A549 (cell line): ENCODE data around the gene SMAD6.
"Not testable (repeated sequence)": the region's sequence is repeated elsewhere in the genome, so short reads cannot be mapped to it uniquely, and the experiment has no call there.

Source experiments
- CEBPB ChIP-seq, 2 experiments: fragments of >200 bp in 1 of 2; sonication (Bioruptor Twin) in 1 of 2; formaldehyde crosslinking in 1 of 2; IDR thresholded peaks; 2 replicates each; pipeline ENCODE4 v1.6.1; 2012 to 2016
- ELK1 ChIP-seq: fragments of 150-350 bp; IDR thresholded peaks from 2 replicates; pipeline ENCODE4 v1.6.1; 2014; ENCODE audit warnings: low read depth, mild to moderate bottlenecking, low read length
- EP300 ChIP-seq, 2 experiments: fragments of >200 bp; sonication (Bioruptor Twin); formaldehyde crosslinking; IDR thresholded peaks; 2 replicates in 1 of 2; 3 replicates in 1 of 2; pipeline ENCODE4 v1.6.1; 2016 to 2017
- FOSL2 ChIP-seq, 2 experiments: fragments of 450-650 bp in 1 of 2; fragments of >200 bp in 1 of 2; sonication (Bioruptor Twin) in 1 of 2; formaldehyde crosslinking; IDR thresholded peaks; 2 replicates each; pipeline versions ENCODE4 v1.5.0 to v1.6.1; 2016 to 2020; ENCODE audit warnings: mild to moderate bottlenecking in 1 of 2, moderate library complexity in 1 of 2
- MAFK ChIP-seq: fragments of 450-650 bp; IDR thresholded peaks from 2 replicates; pipeline ENCODE4 v1.6.1; 2014; ENCODE audit not compliant: partially characterized antibody
- TF ChIP-seq, protein P1 (sequence below): fragments of >200 bp; sonication (Bioruptor Twin); formaldehyde crosslinking; IDR thresholded peaks from 3 replicates; pipeline ENCODE4 v1.5.1; 2016

DNA sequence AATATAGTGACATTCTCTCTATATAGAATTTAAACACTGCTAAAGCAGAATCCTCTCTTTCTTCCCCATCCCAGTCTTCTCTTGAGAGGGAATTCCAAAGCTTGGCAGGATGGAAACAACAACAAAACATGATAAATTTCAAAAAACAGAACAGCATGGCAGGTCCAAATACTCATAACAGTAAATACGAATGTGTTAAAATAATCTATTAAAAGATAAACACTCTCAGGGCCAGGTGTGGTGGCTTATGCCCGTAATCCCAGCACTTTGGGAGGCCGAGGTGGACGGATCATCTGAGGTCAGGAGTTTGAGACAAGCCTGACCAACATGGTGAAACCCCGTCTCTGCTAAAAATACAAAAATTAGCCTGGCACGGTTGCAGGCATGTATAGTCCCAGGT lies 56.2 kb downstream of the SMAD6 start:
- not testable (repeated sequence) for TF ChIP-seq EP300 (IDR thresholded peaks at IDR 0.05); CEBPB (IDR thresholded peaks at IDR 0.05); ELK1; MAFK; FOSL2 (IDR thresholded peaks at IDR 0.05); FOSL2 (CRISPR knock-in tag; IDR thresholded peaks at IDR 0.05)
- TF ChIP-seq, protein P1, sequence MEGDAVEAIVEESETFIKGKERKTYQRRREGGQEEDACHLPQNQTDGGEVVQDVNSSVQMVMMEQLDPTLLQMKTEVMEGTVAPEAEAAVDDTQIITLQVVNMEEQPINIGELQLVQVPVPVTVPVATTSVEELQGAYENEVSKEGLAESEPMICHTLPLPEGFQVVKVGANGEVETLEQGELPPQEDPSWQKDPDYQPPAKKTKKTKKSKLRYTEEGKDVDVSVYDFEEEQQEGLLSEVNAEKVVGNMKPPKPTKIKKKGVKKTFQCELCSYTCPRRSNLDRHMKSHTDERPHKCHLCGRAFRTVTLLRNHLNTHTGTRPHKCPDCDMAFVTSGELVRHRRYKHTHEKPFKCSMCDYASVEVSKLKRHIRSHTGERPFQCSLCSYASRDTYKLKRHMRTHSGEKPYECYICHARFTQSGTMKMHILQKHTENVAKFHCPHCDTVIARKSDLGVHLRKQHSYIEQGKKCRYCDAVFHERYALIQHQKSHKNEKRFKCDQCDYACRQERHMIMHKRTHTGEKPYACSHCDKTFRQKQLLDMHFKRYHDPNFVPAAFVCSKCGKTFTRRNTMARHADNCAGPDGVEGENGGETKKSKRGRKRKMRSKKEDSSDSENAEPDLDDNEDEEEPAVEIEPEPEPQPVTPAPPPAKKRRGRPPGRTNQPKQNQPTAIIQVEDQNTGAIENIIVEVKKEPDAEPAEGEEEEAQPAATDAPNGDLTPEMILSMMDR, result not testable (repeated sequence)
